HG02642 (cell line): Measurements from ENCODE around the gene ZIC1.
A peak's percentile ranks its signal among the peaks of the same experiment; 100 is the strongest.

ENCODE experiments used
- ATAC-seq: cut with Tn5 transposase; IDR thresholded peaks from one replicate; pipeline ENCODE4 v1.9.1; 2021; ENCODE audit warnings: mild to moderate bottlenecking; ENCODE audit not compliant: unreplicated experiment, poor library complexity

The ZIC1 gene

DNA sequence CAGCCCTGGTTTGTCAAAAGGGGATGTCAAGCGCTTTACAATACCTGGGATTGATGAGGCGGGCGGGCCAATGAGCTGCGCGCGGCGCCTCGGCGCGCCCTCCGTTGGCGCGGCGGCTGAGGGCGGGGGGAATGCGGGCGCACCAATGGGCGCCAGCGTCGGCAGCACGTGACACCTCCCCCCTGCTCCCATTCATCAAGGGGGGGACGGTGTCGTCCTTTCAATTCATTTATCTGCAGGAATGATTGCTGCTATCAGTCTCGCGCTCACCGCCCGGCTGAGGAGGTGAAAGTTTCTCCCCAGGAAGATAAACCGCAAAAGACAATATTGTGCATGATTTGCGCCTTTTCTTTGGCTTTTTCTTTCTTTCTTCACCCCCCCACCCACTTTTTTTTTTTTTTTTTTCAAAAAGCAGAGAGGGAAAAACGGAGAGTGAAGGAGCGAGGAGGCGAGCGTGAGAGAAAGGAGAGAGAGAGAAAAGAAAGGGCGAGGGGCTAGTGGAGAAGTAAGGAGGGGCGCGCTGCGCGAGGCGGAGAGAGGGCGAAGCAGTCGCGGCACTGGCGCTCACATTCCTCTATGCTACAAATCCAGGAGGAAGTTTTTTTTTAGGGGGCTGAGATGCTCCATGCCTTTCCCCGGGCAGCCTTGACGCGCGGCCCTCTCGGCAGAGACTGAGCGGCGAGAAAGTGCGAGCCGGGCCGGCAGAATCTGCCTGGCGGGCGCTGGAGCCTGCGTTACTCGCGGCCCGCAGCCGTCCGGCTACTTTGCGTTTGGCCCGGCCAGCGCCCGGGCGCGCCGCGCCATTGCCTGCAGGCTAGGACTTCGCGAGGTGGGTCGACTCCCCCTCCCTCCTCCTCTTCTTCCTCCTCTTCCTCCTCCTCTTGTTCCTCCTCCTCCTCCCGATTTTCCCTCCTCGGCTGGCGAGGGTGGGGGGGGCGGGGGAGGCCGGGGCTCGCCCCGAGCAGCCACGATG is at the start of gene ZIC1:
TSS of gene ZIC1 (plus strand) at position 223 of the 973 bp plus-strand sequence. CDS start at position 971, 748 bp downstream.
- ATAC-seq = no peak

DNA sequence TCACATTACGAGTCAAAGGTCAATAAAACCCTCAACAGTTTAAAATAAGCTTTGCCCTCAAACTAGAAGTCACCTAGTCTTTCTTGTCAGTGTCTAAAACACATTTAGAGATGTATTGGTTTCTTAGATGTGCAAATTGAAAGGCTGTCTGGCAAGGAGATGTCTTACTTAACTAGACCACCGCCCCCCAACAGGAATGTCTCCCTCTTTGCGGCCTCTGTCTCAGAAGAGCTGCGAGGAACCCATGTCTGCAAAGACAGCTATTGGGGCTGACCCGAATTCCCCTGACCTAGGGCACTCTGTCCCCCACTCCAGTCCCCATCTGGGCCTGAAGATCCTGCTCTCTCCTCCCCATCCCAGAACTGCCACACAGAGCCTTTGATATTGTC is 49.1 kb upstream of the ZIC1 start:
- ATAC-seq = no peak

DNA sequence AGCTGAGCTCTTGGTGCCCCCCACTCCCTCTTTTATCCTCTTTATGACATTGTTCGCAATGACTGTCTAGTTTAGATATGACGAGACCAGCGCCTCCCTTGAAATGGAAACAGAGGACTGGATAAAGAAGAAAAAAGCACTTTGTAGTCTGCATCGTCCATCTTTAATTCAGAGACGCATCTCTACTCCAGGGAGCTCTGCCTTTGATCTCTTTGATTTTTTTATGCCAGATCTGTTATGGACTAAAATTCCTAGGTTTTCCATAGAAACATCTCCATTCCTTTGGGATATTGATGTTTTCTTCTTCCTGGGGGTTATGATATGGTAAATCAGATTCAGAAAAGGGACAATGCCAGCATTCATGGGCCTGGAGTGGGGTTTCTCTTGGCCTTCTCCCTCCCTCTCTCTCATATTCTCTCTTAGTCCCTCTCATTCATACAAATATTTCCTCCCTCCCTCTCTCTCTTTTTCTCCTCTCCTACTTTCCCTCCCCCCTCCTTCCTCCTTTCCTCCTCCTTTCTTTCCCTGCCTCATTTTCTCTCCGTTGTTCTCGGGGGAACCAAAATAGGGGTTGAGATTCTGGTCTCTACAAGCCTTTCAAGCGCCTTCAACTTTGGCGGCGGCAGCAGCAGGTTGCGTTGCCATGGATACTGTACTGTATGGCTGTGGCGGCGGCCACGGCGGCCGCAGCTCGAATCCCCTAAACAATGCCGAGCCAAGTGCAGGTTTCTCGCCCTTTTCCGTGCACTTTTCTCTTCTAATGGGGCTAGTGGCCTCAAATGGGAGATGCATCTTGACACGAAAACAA is 48.3 kb upstream of the ZIC1 start:
- ATAC-seq = no peak

DNA sequence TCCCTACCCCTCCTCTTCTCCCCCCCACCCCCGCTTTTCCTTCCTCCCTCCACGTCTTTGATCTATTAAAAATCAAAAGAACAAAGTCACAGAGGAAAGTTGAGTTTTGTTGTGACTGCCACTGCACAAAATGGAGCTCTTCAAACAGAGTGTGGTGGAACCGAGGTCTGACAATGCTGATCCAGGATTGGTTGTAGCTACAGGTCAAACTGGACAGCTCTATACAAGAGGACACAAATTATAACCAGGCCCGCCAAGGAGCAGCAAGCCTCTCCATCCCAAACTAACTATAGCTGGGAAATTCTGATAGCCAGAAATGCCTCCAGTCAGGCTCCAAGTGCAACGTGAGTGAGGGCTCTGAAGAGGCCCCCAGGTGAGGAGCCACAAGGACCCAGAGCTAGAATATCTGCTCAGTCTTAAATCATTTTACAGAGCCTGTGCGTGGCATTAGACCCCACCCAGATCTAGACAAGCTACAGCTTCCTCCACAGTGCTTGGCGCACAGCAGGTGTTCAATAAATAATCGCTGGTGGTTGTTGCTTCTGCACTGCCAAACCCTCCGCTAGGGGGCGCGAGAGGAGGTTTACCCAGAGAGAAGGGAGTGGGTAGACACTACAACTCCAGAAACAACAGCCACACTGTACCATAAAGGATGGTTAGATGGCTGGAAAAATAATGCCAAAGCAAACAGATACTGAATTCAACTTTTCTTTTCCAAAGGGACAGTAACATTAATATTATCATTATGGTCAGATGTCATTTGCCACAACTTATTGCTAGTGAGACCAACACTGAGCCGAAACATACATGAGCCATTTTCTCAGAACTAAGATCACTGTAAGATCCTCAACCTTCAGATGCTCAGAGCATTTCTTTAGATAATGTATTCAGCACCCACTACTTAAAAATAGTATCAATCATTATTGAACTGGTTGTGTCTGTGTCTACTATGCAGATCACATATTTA is 47.4 kb upstream of the ZIC1 start:
- ATAC-seq = peak; percentile 77

DNA sequence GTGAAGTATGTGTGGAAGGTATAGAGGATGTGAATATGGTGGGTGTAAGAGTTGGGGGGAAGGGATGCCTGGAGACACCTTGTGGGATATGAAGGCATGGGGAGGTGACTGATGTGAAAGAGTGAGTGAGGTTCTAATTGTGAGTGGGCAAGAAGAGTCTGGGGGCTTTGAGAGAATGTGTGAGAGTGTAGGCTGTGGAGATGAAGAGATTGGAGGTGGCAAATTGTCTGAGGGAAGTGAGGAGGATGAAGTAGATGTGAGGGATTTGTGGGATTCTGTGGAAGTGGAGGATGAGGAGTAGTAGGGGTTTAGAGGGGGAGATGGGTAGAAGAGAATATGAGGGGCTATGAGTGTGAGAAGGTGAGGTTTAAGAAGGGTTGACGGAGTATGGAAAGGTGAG is 44.4 kb upstream of the ZIC1 start:
- no peak for ATAC-seq

DNA sequence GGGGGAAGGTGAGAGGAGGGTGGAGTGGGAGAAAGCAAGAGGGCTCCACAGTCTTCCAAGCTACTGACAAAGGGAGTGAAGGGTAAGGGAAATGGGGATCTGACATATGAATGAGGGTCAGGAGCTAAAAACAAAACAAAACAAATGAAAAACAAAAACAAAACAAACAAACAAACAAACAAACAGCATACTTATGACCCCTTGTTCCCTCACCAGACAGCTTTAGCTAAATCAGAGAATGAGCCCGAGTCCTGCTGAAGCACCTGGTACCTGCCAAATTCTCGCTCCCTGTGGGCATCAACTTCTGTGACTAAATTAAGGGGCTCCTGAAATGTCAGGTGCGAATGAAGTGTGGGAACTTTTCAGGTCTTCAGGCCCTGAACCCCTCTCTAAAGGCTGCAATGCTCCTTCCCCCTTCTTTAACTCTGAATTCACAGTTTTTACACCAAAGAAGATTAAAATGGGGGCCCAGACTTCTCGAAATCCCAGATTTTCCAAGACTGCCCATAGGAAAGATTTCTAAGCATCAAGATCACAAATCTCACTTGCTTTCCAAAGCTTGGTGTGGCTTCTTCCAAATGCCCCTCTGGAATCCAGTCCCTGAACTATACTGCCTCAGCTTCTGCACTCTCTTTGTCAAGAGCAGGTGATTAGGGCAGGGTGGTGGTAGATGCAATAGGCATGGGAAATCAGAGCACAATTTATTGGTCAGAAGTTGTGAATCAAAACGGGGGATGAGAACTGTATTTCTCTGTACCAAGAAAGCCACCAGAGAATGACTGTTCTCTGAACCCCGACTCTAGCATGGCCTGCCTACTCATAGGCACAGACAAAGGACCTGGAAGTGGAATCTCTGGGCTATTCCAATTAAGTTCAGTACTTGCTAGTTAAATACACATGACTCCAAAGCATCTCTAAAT is 43.7 kb upstream of the ZIC1 start:
- no peak for ATAC-seq

DNA sequence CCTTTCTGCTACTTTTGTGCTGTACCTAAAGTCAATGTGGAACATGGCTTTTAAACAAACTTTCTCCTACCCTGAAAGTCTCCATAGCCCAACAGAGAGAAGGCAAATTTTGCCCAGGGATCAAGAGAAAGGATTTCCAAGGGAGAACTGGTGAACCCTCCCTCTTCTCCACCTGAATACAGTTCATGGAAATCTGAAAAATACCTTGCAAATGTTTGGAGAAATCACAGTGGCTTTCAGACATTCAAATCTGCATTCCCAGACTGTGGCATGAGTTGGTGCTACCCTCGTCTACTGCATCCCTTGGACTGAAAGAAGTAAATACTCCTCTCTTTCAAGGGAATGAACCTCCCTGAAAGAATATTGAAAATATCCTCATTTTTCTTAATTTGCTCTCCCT is 41.5 kb upstream of the ZIC1 start:
- ATAC-seq = no peak

DNA sequence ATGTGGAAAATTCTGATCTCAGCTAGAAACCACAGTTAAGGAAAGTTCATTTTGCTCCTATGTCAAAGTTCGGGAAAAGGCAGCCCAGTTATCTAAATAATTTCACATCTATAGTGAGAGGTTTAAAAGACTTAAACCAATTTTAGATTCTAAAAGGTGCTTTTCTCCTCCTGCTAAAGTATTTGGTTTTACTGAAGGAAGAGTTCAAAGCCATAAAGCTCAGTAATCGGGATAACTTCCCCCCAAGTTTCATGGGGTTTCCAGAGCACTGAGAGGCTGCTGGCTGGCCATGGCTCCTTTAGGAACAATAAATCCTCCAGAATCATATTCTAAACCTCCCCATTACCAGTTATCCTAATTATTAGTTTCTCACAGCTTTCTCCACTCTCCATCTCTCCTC is 41.0 kb upstream of the ZIC1 start:
- ATAC-seq = no peak

DNA sequence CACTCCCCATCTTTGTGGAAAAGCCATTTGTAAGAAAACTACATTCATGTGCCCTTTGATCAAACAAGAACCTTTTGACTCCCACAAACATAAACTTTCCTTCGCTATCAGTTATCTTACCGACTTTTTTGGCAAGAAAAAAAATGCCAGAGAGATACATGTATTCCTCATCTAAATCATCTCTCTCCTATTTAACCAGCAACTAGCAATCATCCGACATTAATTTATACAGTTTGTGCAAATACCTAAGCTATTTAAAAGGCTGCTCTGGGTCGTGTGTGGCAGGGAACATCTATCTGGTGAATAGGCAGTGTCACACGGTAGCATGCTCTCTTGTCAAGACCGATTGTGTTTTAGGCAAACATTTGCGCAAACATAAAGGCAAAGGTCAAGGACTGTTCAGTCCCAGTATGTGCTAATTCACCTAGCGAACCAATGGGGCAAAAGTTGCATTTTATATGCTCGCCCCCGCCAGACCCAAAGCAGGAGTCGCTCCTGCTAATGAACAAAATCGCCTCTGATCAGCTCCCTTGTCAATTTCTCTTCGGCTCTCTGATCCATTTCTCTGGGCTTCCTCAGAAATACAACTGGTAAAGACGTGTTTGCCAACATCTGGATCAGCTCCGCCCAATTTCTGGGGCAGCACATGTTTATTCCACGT is 40.5 kb upstream of the ZIC1 start:
- ATAC-seq = no peak

DNA sequence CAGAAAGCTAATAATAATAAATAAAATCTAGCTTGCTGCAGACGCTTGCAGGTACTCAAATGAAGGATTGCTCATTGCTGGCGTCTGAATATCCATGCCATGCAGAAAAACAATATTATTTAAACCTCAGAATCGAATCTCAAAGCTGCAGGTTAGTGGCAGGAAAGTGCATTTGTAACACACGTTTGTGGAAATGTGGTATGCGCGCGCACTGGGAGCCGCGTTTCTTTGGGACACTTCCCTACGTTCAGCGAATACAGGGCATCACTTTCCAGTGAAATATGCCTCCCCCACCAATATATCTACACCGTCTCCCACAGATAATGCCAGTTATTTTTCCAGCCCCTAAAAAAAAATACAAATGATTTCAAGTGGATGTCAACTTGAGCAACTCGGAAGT is 39.9 kb upstream of the ZIC1 start:
- no peak for ATAC-seq

DNA sequence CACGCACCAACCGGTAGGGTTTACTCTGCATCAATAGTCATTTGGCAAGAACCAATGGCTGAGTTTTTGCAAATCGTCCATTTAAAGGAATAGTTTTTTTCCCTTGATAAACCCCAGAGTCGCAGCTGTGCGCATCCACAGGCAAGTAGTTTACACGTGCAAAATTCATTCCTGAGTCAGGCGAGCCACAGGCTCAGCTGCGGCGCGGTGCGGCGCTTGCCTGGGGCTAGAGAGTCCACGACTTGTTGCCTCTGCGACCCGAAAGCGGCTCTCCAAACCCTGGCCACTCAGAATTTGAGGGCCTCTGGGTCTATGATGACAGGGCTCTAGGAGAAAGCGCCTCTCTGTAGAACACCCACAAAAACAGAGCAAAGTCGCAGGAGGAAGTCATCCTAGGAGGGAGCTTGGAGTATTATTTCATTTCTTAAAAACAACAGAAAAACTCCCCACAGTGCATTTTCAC is 39.5 kb upstream of the ZIC1 start:
- no peak for ATAC-seq

DNA sequence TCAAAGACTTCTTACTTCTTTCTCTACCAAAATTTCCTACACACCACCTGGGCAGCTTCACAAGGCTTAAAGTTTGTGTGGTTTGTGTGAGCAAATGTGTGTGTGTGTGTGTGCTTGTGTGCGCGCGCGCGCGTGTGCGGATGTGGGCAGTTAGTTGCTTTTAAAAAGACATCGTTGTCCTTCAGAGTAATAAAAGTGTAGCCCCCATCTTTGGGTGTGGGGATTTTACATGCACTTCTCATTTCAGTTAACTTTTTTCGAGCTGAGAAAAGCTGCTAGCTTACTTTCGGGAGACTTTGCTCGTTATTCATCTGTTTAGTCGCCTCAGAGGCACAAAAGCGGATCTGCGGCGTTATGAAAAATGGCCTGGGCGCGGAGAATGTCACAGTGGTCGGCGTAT is 38.8 kb upstream of the ZIC1 start:
- no peak for ATAC-seq

DNA sequence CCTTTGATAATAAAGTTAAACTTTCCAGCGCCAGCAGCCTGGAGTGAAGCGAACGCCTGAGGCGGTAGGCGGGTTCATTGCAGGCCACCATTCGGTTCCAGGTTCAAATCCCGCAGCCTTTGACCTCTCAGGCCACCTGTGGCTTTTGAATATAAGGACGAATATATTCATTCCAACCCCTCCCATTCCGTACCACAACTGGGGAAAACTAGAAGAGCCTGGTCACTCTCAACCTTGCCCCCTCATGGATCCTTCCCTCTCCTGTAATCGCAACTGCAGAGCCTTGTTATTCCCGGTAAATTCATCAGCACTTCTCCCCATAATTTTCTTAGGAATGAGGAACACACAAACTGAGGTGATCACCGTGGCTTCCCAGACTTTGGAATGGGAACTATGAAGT is 38.0 kb upstream of the ZIC1 start:
- no peak for ATAC-seq

DNA sequence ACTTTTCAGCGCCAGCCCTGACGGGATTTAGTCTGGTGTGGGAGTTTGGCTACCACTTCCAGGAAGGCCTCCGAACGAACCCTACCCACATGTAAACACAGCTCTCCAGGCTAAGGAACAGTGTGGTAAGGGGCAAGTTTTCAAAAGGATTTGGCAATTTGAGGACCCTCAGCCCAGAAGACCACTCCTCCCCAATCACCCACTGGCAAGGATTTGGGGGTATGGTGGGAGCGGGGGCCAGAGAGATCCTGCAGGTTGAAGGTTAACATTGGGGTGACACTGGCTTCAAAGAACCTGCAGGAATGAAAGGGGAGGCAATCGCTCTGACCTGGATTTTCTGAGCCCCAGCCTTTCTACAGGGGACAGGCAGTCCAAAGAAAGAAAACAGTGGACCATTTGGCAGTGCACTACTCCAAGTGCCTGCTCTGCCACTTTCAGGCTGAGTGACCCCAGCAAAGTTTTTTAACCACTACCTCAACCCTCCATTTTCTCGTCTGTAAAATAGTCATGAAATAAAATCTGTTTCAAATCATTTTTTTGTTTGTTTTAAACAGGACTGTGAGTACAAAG is 37.3 kb upstream of the ZIC1 start:
- no peak for ATAC-seq

DNA sequence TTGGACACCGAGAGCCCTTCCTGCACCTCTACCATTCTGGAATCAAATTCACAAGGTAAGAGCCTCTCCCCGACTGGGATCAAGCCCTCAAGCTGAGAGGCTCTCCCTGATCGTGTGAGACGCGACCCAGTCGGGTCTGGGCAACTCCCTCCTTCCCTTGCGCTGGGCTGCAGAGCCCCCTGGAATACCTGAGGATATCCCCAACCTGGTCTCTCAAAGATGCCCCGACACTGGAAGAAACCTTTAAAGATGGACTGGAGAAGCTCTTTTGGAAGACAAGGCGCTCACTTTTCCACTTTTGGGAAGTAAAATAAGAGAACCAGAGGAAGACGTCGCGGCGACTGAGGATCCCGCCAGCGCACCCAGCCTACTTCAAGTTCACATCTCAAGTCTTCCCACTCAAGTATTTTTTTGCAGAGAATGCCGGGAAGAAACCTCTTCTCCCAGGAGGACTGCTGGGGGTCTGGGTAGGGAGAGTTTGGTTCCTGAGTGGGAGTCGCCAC is 36.6 kb upstream of the ZIC1 start:
- ATAC-seq = no peak

DNA sequence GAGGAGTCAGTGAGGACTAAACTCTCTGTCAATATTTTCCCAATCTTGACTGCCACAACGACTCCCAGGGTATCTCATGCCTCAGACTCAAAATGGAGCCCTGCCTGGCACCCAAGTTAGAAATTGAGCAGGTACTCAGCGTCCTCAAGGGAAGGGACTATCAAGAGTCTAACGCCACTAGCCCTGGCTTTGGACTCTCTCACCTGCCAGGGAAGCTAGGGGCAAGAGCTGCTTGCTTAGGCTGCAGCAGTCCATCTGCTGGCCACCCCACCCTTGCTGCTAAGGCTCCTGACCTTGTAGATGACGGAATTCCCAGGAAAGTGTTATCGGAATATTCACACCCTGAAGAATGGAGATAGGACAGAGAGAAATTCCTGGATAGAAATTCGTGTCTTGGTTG is 35.9 kb upstream of the ZIC1 start:
- no peak for ATAC-seq

DNA sequence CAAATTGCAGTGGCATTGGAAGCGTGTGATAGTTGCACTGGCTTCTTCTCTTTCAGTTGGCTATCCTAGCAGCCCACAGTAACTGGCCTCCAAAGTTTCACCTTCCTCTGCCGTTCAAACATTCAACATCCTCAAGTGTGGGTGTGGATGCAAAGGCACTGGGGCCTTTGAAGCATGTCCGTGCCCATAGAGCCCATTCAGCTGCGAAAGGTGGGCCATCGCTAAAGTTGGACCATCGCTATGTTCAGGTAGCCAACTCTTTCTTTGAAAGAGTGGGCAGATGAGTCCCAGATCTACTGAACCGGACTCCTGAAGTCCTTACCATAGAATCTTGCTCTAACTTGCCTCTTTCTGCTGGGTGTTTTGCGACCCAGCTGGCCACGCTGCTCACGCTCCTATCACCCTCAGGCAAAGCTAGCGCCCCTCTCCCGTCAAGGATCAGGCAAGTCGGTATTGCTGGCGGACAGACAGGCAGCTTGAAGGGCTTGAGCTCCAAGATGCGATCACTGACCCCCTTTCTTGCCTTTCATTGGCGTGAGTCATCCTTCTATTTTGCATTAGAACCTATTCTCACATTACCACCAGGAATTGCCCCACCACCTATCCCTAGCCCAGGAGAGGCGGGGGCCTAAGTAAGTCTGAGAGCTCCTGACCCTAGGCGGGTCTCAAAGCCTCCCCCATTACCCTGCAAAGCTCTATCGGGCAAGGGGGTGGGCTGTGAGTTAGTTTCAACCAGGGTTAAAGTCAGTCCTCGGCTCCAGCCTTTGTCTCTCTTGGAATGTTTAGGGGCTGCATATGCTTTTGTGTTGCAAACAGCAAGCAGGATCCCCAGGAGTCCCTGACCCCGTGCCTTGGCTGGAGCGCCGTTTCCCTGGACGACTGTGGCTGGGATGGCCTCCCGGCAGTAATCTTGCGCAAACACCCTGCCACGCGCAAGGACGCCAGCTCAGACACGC is 31.5 kb upstream of the ZIC1 start:
- no peak for ATAC-seq
